HEK293 (cell line): ENCODE measurements around the gene XDH.

Experiments
- ZNF274 ChIP-seq, 2 experiments: fragments of 200-500 bp in 1 of 2; fragments of 450-650 bp in 1 of 2; sonication (Bioruptor generic) in 1 of 2; formaldehyde crosslinking in 1 of 2; IDR thresholded peaks; 2 replicates each; pipeline versions ENCODE4 v1.5.1 to v1.6.1; 2014 to 2016; ENCODE audit warnings: borderline replicate concordance in 1 of 2, inconsistent platforms in 1 of 2, low read length in 1 of 2, missing biosample characterization in 1 of 2, missing genetic modification characterization in 1 of 2
- ZNF311 ChIP-seq: fragments of 450-650 bp; formaldehyde crosslinking; IDR thresholded peaks from 2 replicates; pipeline ENCODE4 v1.5.1; 2017; ENCODE audit warnings: missing biosample characterization, missing genetic modification characterization, borderline replicate concordance
- ZNF510 ChIP-seq: fragments of 450-650 bp; formaldehyde crosslinking; IDR thresholded peaks from 2 replicates; pipeline ENCODE4 v1.5.1; 2018; ENCODE audit warnings: mild to moderate bottlenecking, missing genetic modification characterization, missing biosample characterization; ENCODE audit not compliant: insufficient replicate concordance
- TF ChIP-seq, protein P1 (sequence below): fragments of 450-650 bp; formaldehyde crosslinking; IDR thresholded peaks from 2 replicates; pipeline ENCODE4 v1.5.1; 2016; ENCODE audit warnings: missing biosample characterization, missing genetic modification characterization

DNA sequence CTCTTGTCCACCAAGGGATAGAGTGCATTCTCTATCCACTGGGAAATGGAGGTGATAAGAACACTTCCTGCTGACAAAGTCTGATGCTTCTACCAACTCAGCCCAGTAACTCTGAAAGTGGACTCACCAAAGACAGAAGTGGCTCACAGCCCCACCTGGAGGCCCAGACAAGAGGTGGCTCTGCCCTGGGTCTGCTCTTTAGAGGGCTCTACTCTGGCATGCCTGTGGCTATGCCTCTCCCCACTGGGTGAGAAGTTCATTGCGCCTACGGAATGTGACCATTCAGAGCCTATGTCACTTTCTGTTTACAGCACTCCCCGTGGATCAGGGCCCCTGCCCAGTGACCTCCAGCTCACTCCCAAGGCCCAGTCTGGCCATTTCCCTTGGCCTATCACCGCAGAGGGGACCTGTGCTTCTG lies 13.5 kb upstream of the XDH start:
- TF ChIP-seq ZNF311 (no peak), ZNF274 (IDR thresholded peaks at IDR 0.05; ENCODE audit: low read length) (no peak), ZNF274 (tag by site-specific recombination; IDR thresholded peaks at IDR 0.05; ENCODE audit: borderline replicate concordance) (no peak), ZNF510 (tag by site-specific recombination) (no peak)
- TF ChIP-seq, protein P1, sequence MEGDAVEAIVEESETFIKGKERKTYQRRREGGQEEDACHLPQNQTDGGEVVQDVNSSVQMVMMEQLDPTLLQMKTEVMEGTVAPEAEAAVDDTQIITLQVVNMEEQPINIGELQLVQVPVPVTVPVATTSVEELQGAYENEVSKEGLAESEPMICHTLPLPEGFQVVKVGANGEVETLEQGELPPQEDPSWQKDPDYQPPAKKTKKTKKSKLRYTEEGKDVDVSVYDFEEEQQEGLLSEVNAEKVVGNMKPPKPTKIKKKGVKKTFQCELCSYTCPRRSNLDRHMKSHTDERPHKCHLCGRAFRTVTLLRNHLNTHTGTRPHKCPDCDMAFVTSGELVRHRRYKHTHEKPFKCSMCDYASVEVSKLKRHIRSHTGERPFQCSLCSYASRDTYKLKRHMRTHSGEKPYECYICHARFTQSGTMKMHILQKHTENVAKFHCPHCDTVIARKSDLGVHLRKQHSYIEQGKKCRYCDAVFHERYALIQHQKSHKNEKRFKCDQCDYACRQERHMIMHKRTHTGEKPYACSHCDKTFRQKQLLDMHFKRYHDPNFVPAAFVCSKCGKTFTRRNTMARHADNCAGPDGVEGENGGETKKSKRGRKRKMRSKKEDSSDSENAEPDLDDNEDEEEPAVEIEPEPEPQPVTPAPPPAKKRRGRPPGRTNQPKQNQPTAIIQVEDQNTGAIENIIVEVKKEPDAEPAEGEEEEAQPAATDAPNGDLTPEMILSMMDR (tag by site-specific recombination), result no peak
